ENCODE measurements around the gene ZNF592.
A peak's percentile ranks its signal among the peaks of the same experiment; 100 is the strongest.

Gene ZNF592

DNA sequence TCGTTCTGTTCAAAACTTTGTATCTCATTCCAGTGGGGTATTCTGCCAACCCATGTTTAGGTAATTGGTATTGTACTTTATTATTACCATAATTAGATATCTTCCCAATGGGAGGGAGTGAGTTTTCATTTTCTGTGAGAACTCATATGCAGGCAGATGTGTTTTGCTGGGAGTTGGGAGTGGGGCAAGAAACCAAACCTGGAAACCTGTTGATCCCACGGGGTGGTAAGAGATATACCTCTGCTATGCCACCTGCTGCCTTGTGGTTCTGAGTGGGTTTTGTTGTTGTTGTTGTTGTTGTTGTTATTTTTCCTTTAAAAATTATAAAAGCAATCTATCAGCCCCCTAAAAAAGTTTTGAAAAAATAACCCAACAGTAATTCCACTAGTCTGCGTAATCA is 32.1 kb downstream of the ZNF592 start:
- no peak for DNase-seq

DNA sequence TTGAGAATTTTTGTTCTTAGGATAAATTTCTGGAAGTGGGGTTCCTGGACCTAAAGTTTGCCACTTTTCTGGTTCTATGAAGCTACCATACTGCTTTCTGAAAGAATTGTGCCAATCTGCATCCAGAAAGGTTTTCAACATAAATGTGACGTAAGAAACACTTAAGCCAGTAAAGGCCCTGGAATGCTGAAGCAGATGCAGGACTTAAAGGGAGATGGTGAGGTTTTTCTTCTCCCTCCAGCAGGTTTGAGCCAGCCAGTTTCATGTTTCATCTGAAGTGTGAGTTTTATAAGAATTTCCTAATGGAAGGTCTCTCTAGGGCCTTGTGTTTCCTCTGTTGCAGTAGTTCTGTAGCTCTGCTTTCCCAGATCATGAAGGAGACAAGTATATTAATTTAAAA is 33.1 kb downstream of the ZNF592 start:
- DNase-seq = no peak

DNA sequence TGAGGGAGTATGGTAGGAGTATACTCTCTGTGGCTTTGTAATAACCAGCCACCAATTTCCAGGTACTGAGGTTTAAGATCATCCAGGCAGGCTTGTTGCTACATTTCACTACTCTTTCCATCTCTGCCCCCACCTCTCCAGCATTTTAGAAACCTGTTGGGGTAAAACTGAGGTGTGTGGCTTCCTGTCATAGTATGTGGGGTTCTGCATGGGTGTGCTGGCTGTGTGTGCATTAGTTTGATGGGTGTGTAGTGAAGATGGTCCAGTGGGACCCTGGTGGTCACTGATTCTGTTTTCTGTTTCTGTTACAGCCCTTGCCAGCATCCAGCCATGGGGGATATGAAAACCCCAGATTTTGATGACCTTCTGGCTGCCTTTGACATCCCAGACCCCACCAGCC is 34.0 kb downstream of the ZNF592 start:
- no peak for DNase-seq

DNA sequence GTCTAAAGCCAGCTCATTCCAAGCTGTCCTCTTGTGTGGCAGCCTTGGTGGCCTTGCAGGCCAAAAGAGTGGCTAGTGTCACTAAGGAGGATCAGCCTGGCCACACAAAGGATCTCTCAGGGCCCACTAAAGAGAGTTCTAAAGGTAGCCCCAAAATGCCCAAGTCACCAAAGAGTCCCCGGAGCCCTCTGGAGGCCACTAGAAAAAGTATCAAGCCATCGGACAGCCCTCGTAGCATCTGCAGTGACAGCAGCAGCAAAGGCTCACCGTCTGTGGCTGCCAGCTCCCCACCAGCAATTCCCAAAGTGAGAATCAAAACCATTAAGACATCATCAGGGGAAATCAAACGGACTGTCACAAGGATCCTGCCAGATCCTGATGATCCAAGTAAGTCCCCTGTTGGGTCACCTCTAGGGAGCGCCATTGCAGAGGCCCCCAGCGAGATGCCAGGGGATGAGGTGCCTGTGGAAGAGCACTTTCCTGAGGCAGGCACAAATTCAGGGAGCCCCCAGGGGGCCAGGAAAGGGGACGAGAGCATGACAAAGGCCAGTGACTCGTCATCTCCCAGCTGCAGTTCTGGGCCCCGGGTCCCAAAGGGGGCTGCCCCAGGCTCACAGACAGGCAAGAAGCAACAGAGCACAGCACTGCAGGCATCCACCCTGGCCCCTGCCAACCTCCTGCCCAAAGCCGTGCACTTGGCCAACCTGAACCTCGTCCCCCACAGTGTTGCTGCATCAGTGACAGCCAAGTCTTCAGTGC is 35.3 kb downstream of the ZNF592 start:
- DNase-seq = no peak

DNA sequence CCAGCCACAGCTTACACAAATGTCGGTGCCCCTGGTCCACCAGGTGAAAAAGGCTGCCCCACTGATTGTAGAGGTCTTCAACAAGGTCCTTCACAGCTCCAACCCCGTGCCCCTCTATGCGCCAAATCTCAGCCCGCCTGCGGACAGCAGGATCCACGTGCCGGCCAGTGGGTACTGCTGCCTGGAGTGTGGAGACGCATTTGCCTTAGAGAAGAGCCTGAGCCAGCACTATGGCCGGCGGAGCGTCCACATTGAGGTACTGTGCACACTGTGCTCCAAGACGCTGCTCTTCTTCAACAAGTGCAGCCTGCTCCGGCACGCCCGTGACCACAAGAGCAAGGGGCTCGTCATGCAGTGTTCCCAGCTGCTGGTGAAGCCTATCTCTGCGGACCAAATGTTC is 35.9 kb downstream of the ZNF592 start:
- no peak for DNase-seq

DNA sequence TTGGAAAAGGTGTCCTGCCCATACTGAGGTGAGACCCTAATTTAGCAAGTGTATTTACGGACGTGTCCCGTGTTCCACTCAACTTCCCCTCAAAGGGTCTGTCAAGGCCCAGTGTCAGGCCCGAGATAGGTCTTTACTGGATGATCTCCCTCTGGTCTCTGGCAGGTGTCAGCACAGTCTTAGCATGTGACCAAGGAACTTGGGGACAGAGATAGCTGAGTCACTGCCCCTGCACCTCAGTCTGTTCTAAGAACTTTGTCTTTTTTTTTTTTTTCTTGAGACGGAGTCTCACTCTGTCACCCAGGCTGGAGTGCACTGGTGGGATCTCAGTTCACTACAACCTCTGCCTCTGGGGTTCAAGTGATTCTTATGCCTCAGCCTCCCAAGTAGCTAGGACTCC is 36.7 kb downstream of the ZNF592 start:
- DNase-seq = no peak

DNA sequence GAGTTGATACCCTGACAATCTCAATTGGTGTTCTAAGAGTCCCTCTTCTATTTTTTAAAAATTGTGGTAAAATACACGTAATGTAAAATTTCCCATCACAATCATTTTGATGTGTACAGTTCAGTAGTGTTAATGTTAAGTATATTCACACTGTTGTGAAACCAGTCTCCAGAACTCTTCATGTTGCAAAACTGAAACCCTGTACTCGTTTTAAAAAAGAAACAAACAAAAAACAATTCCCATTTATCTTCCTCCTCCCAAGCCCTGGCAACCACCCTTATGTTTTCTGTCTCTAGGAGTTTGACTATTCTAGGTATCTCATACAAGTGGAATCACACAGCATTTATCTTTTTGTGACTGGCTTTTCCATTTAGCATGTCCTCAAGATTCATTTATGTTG is 40.1 kb downstream of the ZNF592 start:
- no peak for DNase-seq

DNA sequence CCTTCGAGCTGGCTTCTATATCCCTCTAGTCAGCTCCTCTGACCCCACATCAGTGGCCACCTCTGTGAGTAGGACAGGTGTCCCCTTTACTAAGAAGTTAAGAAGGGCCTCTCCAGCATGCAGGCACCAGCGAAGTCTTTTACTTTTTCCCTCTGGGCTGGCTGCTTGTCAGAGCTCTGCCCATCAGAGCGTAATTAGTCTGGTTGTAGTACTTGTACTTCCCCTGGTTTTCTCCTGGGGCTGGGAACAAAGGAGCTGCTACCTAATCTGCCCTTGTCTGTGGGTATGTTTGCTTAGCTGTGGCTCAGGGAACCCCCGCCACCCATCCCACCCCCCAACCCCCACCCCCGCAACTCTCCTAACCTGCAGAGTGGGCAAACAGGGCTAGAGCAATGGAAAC is 41.4 kb downstream of the ZNF592 start:
- no peak for DNase-seq

DNA sequence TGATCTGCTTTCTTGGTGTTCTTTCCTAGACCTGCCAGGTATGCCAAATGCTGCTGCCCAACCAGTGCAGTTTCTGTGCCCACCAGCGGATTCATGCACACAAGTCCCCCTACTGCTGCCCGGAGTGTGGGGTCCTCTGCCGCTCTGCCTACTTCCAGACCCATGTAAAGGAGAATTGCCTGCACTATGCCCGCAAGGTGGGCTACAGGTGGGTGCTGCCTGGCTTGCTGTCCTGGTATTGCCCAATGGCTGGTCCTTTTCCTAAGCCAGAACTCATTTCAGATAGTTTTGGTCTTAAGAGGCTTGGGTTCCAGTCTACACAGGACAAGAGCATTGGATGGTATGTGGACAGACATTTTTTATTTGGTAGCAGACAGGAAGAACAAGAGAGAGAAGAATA is 42.3 kb downstream of the ZNF592 start:
- no peak for DNase-seq

DNA sequence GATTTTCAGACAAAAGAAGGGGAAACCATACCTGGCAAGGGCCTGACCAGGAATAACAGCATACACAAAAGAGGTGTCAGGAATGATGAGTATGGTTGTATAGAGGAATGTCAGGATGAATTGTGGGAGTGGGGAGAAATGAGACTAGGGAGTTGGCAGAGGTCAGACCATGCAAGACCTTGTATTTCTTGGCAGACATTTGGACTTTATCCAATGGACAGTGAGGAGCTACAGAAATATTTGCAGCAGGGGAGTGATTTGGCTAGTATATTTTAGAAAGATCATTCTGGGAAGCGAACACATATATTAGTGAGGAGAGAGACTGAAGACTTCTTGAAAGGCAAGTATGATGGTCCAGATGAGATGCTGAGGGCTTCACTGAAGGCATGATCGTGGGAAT is 43.4 kb downstream of the ZNF592 start:
- DNase-seq = no peak

DNA sequence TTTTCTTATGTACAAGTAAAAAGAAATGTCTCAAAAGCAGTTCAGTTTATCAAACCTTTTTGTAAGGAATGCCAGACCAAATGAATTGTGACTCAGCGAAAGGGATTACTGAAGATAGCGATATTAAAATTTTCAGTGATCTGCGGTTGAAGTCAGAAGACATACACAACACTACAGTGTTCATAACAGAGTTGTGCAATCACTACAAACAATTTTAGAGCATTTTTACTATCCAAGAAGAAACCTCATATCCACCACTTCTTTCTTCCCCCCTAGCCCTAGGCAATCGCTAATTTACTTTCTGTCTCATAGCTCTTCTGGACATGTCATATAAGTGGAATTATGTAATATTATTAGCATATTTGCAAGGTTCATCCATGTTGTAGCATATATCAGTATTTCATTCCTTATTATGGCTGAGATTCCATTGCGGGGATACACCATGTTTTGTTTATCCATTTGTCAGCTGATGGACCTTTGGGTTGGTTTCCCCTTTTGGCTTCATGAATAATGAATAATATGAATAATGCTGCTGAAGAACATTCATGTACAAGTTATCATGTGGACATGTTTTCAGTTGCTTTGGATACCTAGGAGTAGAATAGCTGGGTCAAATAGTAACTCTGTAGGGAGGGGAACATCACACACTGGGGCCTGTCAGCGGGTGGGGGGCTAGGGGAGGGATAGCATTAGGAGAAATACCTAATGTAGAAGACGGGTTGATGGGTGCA is 45.2 kb downstream of the ZNF592 start:
- no peak for DNase-seq

DNA sequence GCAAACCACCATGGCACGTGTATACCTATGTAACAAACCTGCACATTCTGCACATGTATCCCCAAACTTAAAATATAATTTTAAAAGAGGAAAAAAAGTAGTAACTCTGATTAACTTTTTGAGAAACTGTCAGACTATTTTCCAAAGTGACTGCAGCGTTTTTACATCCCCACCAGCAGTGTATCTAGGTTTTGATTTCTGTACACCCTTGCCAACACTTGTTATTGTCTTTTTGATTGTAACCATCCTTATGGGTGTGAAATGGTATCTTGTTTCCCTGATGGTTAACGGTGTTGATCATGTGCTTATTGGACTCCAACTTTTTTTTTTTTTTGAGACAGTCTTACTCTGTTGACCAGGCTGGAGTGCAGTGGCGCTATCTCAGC is 45.8 kb downstream of the ZNF592 start:
- no peak for DNase-seq

DNA sequence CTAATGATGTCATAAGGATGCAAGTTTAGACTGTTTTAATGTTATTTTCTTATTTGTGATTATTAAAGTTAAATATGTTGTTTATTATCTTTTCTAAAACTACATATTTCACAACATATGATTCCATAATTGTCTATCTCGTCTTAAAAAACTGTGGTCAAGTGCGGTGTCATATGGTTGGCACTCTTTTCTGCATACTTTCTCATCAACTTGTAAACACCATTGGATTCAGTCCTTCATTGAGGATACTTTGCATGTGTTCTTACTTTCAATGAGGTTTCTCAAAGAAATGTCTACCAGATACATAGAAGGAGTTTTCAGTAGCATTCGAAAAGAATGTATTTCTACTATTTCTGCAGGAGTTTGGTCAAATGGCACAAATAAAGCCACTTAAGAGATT is 46.8 kb downstream of the ZNF592 start:
- no peak for DNase-seq

DNA sequence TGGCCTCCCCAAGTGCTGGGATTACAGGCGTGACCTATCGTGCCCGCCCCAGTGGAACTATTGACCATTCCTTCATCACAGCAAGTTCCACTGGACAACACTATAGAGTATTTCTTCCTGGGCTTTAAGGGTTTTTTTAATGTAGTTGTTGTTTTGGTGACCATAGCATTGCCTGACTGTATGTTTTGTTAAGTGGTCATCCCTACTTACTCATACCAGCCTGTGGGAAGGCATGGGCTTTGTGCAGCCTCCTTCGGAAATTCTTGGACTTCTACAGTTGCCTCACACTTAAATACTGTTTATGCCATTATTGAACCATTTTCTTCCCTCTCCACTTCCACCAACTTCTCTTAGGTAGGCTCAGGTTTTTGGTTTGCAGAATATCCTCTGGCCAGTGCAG is 48.8 kb downstream of the ZNF592 start:
- peak; percentile 25 for DNase-seq

DNA sequence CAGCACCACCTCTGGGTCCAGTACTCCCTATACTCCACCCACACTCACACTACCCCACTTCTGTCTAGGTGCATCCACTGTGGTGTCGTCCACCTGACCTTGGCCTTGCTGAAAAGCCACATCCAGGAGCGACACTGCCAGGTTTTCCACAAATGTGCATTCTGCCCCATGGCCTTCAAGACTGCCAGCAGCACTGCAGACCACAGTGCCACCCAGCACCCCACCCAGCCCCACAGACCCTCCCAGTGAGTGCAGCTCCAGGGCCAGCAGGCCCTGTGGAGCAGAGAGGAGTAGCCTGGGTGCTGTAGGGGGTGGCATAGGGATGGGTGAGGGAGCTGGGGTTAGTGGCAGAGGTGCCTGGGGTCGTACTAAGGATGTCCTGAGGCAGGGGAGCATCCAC is 49.4 kb downstream of the ZNF592 start:
- no peak for DNase-seq

DNA sequence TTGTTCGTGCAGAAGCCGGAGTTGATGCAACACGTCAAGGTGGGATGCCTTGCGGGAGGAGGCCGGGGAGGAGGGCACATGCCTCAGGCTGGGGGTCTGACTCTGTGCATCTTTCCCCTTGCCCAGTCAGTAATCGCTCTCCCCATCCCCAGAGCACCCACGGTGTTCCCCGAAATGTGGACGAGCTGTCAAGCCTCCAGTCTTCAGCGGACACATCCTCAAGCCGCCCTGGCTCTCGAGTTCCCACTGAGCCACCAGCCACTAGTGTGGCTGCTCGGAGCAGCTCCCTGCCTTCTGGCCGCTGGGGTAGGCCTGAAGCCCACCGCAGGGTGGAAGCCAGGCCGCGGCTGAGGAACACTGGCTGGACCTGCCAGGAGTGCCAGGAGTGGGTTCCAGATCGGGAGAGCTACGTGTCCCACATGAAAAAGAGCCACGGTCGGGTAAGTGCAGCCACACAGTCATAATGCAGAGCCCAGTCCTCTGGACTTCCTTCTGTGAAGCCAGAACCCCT is 50.1 kb downstream of the ZNF592 start:
- no peak for DNase-seq

DNA sequence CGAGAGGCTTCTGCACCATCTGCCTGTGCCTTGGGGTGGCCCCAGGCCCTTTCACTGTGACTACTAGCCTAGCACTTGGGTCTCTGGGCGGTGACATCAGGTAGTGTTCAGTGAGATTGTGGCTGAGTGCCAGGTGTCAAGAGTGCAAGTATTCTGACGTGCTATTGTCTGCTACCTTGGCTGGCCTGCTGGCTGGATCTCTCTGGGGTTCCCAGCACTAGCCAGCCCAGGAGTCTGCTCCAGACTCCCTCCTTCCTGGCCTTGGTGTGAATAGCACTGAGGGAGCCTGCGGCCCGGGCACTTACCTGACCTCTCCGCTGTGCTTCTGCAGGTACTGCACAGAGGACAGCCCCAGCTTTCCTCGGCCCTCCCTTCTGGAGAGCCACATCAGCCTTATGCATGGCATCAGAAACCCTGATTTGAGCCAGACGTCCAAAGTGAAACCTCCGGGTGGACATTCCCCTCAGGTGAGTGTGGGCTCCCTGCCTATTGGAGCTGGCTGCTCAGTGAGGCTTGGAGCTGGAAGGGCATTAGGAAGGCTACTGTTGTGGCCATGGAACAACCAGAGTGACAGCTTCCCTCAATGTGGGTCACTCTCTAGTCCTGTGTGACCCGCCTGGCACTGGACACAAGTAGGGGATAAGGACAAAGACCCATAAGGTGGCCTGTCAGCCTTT is 51.3 kb downstream of the ZNF592 start:
- DNase-seq = no peak

DNA sequence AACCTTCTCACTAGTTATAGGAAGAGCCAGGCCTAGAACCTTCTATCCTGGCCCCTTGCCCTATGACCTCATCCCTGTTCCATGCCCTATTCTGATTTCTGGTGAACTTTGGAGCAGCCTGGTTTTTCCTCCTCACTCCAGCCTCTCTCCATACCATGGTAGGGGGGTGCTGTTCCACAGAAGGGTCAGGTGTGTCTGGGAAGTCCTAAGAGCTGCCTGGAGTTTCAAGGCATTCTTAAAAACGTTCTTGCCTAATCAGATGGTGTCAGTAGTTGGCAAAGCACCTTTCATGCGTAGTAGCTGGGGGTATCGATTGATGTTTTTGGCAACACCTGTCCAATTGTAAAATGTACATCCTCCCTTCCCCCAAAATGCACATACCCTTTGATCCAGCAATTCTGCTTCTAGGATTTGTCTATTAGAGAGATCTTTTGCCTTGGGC is 52.0 kb downstream of the ZNF592 start:
- no peak for DNase-seq

DNA sequence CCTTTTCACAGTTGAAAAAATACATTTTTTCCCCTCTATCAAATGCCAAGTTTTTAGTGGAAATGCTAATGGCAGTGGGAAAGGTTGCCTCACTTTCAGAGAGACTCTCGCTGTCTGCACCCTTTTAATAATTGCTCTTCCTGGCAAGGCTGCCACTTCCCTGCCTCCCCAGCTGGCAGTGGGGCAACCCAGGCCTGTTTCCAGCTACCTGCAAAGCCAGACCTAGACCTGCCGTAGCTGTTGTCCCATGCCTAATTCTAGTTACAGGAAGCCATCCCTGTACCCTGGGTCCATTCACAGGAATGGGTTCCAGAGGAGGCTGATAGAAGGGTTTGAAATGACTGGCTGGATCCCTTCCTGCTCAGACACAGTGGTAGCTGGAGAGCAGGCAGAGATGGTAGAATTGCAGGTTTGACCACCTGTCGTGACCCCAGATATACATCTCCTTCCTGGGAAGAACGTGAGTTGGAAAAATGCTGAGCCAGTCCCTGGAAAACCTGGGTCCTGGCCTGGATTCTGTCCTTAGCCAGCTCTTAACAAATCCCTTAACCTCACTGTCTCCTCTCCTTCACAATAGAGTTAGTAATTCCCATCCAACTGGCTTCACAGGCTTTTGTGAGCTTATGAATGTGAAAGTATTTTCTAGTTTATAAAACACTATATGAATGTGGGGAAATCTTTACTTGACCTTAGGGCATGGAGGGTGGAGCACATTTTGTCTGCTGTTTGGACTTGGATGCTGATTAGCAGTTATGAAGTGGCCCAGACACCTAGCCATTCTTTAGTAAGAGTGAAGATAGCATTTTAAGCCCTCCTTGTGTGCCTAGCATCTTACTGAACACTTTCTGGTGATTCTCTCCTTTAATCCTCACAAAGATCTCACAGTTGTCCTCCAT is 55.9 kb downstream of the ZNF592 start:
- DNase-seq = no peak

DNA sequence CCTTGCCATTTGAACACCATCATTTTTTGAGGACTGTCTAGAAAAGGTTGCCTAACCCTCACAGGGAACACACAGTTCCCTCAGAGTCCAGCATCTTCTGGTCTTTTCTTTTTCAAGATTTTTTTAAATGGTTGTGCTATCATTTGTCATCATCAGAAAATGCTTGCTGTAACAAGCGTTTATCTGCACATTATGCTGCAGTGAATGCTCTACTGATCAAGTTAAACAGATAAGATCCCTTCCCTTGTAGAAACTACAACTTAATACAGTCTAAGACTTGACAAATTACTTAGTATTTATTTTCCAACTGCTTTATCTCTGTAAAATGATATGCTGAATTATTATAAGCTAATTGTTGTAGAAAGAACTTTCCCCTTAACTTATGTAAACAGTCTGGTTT is 56.8 kb downstream of the ZNF592 start:
- DNase-seq = no peak

DNA sequence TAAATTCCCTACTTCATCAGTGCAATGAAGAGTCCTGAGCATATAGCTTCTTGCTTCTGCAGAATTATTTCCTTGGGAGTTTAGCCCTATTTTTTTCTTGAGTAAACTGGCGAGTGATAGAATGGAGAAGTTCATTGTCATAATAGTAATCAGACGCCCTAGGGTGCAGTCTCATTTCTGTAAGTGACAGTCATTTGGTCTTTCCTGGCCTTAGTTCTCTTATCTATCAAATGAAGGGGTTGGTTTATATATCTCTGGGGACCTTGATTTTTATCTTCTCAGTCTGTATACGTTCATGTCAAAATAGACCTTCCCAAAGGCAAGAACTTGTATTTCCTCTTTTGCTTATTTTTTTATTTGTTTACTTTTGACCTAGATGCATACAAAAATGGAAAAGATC is 58.8 kb downstream of the ZNF592 start:
- DNase-seq = no peak

DNA sequence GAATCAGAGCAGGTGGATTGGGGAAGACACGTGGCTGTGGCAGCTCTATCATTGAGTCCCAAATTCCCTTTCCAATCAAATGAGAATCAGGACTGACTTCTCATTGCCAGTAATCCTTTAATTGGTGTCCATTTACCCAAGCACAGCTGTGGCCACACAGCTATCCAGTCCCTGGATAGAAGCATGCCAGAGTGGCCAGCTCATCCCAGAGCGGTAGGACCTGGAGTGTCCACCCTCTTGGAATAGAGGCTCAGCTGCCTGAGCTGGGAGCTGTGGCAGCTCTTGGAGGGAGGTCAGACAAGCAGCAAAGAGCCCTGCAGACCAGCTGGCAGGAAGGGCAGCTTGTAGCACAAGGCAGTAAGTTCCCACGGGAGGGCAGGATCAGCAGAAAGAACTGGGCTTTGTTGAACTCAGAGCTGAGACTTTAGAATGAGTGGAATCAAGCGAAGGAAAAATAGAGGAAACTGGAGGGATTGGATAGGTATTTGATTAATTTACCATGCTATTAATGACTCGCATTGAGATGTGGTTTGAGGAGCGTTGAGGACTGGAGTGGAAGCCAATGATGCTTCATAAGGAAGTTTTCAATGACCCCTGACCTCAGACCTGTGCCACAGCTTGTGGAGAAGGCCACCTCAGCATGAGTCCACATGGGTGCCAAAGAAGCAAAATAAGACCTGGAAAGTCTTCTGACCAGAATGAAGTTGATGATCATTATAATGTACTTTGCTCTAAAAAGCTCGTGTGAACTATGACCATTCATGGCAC is 61.9 kb downstream of the ZNF592 start:
- DNase-seq = no peak

Data from fibroblast of skin of right biceps (primary cell).